SJCRH30 (cell line): ENCODE data around the gene DMD. TPM values are rescaled to one million over a fixed set of nuclear protein-coding genes. Genes with fewer than 3 reads are reported as not detected.

Source experiments
- DNase-seq, 2 experiments: peaks; one replicate each; pipeline ENCODE4 v3.0.0-alpha.2; 2015 to 2020
- H3K27ac ChIP-seq: fragments of 250-450 bp; sonication (Bioruptor Pico); 2 replicates; pipeline ENCODE4 v1.5.1; 2020; ENCODE audit warnings: mild to moderate bottlenecking, moderate library complexity
- H3K27me3 ChIP-seq: fragments of 250-450 bp; sonication (Bioruptor Pico); 2 replicates; pipeline ENCODE4 v1.5.1; 2020; ENCODE audit warnings: mild to moderate bottlenecking, moderate library complexity
- H3K36me3 ChIP-seq: fragments of 250-450 bp; sonication (Bioruptor Pico); 2 replicates; pipeline ENCODE4 v1.5.1; 2020; ENCODE audit warnings: mild to moderate bottlenecking, moderate library complexity
- H3K4me1 ChIP-seq: fragments of 250-450 bp; sonication (Bioruptor Pico); 2 replicates; pipeline ENCODE4 v1.5.1; 2020; ENCODE audit warnings: mild to moderate bottlenecking, moderate library complexity
- H3K4me3 ChIP-seq: fragments of 250-450 bp; sonication (Bioruptor Pico); 2 replicates; pipeline ENCODE4 v1.5.1; 2020; ENCODE audit warnings: mild to moderate bottlenecking, moderate library complexity
- H3K9me3 ChIP-seq: fragments of 250-450 bp; sonication (Bioruptor Pico); replicated peaks from 2 replicates; pipeline ENCODE4 v1.5.1; 2020; ENCODE audit warnings: mild to moderate bottlenecking, moderate library complexity
- total RNA-seq: library from RNA; depleted of rRNA; stranded (reverse); fragments of >200 nt; shearing (Covaris generic); gene quantifications from 2 replicates; pipeline ENCODE4 v1.2.3, GENCODE V29; 2014

The DMD gene
- total RNA-seq, 1 experiment from 2014 or later = 94.8 TPM

DNA sequence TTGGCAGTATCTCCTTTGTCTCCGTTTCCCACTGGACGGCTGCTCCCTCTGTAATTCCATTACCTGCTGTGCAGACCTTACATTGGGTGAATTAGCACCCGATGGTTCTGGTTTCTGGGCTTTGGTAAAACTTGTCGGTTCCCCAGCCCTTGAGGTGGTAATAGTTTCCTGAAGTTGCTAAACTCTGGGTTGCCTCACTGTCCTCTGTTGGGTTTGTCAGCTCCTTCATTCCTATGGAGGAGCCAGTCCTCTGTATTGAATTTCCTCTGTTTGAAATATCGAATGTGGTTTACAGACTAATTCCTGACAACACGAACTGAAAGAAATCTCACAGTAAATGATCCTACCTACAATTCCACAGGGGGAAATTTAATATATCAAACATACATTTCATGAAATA lies 1548.2 kb downstream of the DMD start:
- H3K9me3 ChIP-seq = no peaks in the 10 kb centered on the region
- DNase-seq = no peak
- H3K27me3 ChIP-seq = no peaks in the 10 kb centered on the region
- no peaks in the 10 kb centered on the region for H3K36me3 ChIP-seq
- H3K4me1 ChIP-seq = no peaks in the 10 kb centered on the region
- H3K4me3 ChIP-seq = no peak overlapping the region
- H3K27ac ChIP-seq = no peak overlapping the region

DNA sequence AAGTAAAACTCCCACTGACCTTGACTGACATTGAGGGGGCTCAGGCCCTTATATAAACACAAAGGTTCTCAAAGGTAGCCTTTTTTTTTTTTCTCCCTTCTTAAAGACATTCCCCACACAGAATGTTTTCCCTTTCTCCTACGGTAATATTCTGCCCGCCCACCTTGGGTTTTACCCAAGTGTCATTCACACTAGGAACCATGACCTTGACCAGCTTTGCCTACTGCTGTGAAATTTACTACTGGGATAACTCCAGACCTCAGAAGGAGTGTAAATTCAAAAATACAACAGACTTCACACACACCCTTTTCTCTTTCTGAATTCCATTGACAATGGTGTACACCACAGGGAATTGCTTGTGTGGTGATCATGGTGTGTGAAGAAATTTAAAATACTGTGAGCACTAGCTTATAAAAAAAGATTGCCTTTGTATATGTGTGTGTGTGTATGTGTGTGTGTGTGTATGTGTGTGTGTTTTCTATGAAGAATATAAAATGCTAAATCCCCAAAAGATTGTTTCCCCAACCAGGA lies 1550.0 kb downstream of the DMD start:
- H3K27ac ChIP-seq = no peak overlapping the region
- H3K4me1 ChIP-seq = no peaks in the 10 kb centered on the region
- no peaks in the 10 kb centered on the region for H3K36me3 ChIP-seq
- no peaks in the 10 kb centered on the region for H3K9me3 ChIP-seq
- no peak overlapping the region for H3K4me3 ChIP-seq
- no peaks in the 10 kb centered on the region for H3K27me3 ChIP-seq
- no peak for DNase-seq

GRCh38 chrX:31658360-31658759 lies 1553.0 kb downstream of the DMD start:
- H3K27ac ChIP-seq = no peak overlapping the region
- no peaks in the 10 kb centered on the region for H3K9me3 ChIP-seq
- H3K4me1 ChIP-seq = no peaks in the 10 kb centered on the region
- no peak overlapping the region for H3K4me3 ChIP-seq
- peak in 1 of 2 experiments; percentile 51 for DNase-seq
- no peaks in the 10 kb centered on the region for H3K27me3 ChIP-seq
- no peaks in the 10 kb centered on the region for H3K36me3 ChIP-seq

DNA sequence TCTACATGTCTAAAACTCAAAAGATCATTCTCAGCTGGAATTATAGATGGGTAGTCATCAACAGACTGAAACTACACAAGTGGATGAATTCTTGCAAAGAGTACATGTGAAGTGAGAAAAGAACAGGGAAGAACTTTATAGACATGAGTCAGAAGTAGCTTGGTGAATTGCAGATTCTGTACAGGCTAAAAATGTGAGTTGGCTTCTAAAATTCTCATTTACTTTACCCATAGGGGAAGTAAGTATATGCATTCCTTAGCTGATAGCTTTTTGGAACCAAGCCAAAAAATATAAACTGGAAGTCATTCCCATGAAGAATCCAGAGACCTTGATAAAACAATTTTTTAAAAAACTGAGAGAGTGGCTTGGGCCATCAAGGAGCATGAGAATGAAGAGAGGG lies 1555.3 kb downstream of the DMD start:
- Histone ChIP-seq H3K27ac (no peak overlapping the region), H3K4me3 (no peak overlapping the region), H3K9me3 (no peaks in the 10 kb centered on the region), H3K4me1 (no peaks in the 10 kb centered on the region), H3K36me3 (no peaks in the 10 kb centered on the region), H3K27me3 (no peaks in the 10 kb centered on the region)
- no peak for DNase-seq

GRCh38 chrX:31653422-31653821 lies 1557.9 kb downstream of the DMD start:
- no peak for DNase-seq
- H3K9me3 ChIP-seq = no peaks in the 10 kb centered on the region
- no peak overlapping the region for H3K27ac ChIP-seq
- no peaks in the 10 kb centered on the region for H3K36me3 ChIP-seq
- no peak overlapping the region for H3K4me3 ChIP-seq
- H3K4me1 ChIP-seq = no peaks in the 10 kb centered on the region
- no peaks in the 10 kb centered on the region for H3K27me3 ChIP-seq

GRCh38 chrX:31652650-31653049 lies 1558.7 kb downstream of the DMD start:
- Histone ChIP-seq H3K4me1 (peaks cover 6% of the 10 kb centered on the region), H3K27ac (no peak overlapping the region), H3K4me3 (no peak overlapping the region), H3K9me3 (no peaks in the 10 kb centered on the region), H3K36me3 (no peaks in the 10 kb centered on the region), H3K27me3 (no peaks in the 10 kb centered on the region)
- DNase-seq = no peak

GRCh38 chrX:31649201-31649600 lies 1562.1 kb downstream of the DMD start:
- no peak for DNase-seq
- Histone ChIP-seq H3K27me3 (no peaks in the 10 kb centered on the region), H3K4me3 (no peak overlapping the region), H3K36me3 (no peaks in the 10 kb centered on the region), H3K9me3 (no peaks in the 10 kb centered on the region), H3K27ac (no peak overlapping the region), H3K4me1 (peaks cover 7% of the 10 kb centered on the region)

GRCh38 chrX:31633349-31633748 lies 1578.0 kb downstream of the DMD start:
- H3K4me3 ChIP-seq = no peak overlapping the region
- no peaks in the 10 kb centered on the region for H3K36me3 ChIP-seq
- DNase-seq = no peak
- no peaks in the 10 kb centered on the region for H3K9me3 ChIP-seq
- no peaks in the 10 kb centered on the region for H3K27me3 ChIP-seq
- no peaks in the 10 kb centered on the region for H3K4me1 ChIP-seq
- H3K27ac ChIP-seq = no peak overlapping the region

DNA sequence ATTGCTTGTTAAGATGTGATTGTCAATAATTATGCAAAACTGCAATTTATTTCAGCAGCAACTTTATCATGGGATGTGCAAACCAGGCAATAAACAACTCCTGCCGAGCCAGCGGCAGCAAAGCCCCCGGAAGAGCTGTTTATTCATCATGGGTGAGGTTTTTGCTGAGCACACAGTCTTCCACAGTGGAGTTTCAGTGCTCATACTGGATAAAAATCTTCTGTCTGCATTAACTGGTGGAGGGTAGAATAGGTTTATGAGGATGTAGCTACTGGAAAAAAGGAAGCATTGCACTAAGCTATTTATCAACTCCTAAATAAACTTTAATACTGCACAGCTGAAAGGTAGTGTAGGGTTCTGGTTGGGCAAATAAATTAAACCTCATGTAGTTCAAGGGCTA lies 1582.2 kb downstream of the DMD start:
- H3K27me3 ChIP-seq = no peaks in the 10 kb centered on the region
- DNase-seq = no peak
- H3K9me3 ChIP-seq = no peaks in the 10 kb centered on the region

GRCh38 chrX:31609130-31609529 lies 1602.2 kb downstream of the DMD start:
- no peaks in the 10 kb centered on the region for H3K9me3 ChIP-seq
- no peak overlapping the region for H3K4me3 ChIP-seq
- DNase-seq = no peak
- no peaks in the 10 kb centered on the region for H3K27me3 ChIP-seq
- H3K4me1 ChIP-seq = no peaks in the 10 kb centered on the region
- no peak overlapping the region for H3K27ac ChIP-seq
- H3K36me3 ChIP-seq = no peaks in the 10 kb centered on the region

More for the DNA sequence above, 1582.2 kb downstream of the DMD start:
- Histone ChIP-seq H3K36me3 (no peaks in the 10 kb centered on the region), H3K27ac (no peak overlapping the region), H3K4me3 (no peak overlapping the region), H3K4me1 (no peaks in the 10 kb centered on the region)

DNA sequence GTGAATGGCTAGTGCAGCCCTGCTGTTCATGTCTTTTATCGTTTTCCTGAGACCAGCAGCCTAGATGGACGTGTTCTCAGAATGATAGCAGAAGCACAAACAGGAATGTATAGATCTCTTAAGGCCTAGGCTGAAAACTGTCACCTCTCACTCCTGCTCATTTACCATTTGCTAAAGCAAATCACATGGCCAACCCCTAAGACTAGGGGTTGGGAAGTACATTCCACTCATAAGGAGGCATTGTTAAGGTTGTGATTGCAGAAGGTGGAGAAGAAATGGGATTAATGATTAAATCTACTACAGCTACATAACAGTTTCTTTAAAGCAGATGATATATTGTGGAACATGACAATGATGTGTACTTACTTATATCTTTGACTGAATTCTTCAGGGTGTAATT lies 1602.7 kb downstream of the DMD start:
- H3K4me3 ChIP-seq = no peak overlapping the region
- DNase-seq = no peak
- no peaks in the 10 kb centered on the region for H3K4me1 ChIP-seq
- no peaks in the 10 kb centered on the region for H3K27me3 ChIP-seq
- no peaks in the 10 kb centered on the region for H3K9me3 ChIP-seq
- no peaks in the 10 kb centered on the region for H3K36me3 ChIP-seq
- H3K27ac ChIP-seq = no peak overlapping the region

DNA sequence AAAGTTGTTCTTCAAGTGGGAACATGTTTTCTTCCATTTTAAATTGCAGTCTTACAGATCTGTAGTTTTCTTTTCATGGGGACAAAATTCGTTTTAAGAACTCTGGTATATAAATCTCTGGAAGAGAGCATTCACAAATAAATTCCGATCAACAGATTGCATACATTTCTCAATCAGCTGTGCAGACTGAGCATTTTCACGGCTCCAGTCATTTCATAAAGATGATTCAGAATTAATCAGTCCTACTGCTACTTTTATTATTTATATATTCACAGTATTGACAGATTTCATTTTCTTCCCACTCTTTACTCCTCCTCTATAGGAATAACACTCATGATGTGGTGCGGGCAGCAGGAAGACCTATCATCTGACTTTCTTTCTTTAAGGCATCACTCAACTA lies 1604.6 kb downstream of the DMD start:
- Histone ChIP-seq H3K27me3 (no peaks in the 10 kb centered on the region), H3K4me1 (no peaks in the 10 kb centered on the region), H3K27ac (no peak overlapping the region), H3K4me3 (no peak overlapping the region), H3K9me3 (no peaks in the 10 kb centered on the region), H3K36me3 (no peaks in the 10 kb centered on the region)
- DNase-seq = no peak

GRCh38 chrX:31604629-31605221 lies 1606.6 kb downstream of the DMD start:
- Histone ChIP-seq H3K36me3 (no peaks in the 10 kb centered on the region), H3K4me1 (no peaks in the 10 kb centered on the region), H3K4me3 (no peak overlapping the region), H3K9me3 (no peaks in the 10 kb centered on the region), H3K27ac (no peak overlapping the region), H3K27me3 (no peaks in the 10 kb centered on the region)
- DNase-seq = no peak

DNA sequence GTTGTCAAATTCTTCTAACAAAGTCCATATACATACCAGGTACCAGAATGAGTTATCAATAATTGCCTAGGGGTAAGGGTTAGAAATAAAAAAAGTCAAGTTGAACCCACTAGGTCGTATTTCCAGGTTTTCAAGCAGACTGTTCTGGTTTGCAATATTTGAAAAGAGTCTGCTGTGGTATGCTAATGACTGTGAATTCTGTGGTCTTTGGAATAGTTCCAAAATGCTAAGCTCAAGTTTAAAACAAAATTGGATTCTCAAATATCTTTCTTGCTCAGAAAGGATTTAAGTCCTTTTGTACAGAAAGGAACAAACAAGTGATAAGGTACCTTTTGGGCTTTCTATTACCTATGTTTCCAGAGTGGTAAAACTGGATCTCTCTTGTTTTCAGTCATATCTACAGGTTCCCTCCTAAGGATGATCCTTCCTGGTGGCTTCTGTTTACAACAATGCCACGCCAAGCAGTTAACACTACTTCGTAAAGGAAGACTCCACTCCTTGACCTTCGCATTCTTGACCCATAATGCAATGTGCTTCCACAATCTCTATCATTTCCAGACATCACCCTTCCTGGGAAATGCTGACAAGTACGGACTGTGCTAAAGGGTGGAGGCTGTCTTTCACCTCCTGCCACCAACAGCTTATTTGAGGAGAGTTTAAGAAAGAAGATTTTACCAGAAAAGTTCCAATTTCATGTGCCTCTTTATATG lies 1607.8 kb downstream of the DMD start:
- Histone ChIP-seq H3K36me3 (no peaks in the 10 kb centered on the region), H3K4me3 (no peak overlapping the region), H3K9me3 (no peaks in the 10 kb centered on the region), H3K27ac (no peak overlapping the region), H3K27me3 (no peaks in the 10 kb centered on the region), H3K4me1 (no peaks in the 10 kb centered on the region)
- DNase-seq = peak in 1 of 2 experiments; percentile 9

DNA sequence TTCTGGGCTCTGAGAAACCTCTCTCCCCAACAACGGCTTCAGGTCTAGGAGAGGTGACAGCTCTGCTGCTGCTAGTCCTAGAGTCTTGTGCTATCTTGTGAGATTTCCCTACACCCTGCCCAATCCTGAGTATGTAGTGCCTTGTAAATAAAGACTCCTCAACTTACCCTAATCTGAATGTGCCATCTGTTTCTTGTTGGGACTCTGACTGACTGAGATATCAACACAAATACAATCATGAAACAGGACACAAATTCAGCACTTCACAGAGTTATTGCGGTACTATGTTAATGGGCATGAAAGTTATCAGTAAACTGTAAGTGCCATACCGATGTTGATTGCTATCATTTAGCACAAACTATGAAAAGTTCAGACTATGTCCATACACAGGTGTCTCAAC lies 1610.5 kb downstream of the DMD start:
- Histone ChIP-seq H3K4me1 (no peaks in the 10 kb centered on the region), H3K36me3 (no peaks in the 10 kb centered on the region), H3K27ac (no peak overlapping the region), H3K9me3 (no peaks in the 10 kb centered on the region), H3K27me3 (no peaks in the 10 kb centered on the region), H3K4me3 (no peak overlapping the region)
- no peak for DNase-seq

DNA sequence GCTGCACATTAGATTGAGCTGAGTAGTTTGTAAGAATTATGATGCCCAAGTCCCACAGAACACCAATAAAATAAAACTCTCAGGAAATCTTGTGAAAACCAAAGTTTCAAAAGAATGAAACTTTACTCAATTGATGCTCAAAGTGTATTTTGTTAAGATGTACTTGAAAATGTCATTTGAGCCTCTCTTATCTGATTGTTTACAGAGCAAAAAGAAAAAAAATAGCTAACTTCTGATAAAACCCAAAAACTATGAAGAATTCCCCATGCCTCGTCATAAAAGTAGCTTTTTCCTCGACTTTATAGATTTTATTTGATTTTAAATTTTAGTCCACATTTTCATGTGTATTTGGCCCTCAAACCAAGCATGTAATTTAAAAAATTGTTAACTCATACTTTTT lies 1618.0 kb downstream of the DMD start:
- H3K4me3 ChIP-seq = no peak overlapping the region
- H3K36me3 ChIP-seq = no peaks in the 10 kb centered on the region
- H3K27me3 ChIP-seq = no peaks in the 10 kb centered on the region
- no peak for DNase-seq
- no peak overlapping the region for H3K27ac ChIP-seq
- H3K9me3 ChIP-seq = no peaks in the 10 kb centered on the region
- peaks cover 2% of the 10 kb centered on the region; the same call in 1 of the 2 replicates for H3K4me1 ChIP-seq
